ENCODE measurements around the gene ATP12A.

ATP12A gene

DNA sequence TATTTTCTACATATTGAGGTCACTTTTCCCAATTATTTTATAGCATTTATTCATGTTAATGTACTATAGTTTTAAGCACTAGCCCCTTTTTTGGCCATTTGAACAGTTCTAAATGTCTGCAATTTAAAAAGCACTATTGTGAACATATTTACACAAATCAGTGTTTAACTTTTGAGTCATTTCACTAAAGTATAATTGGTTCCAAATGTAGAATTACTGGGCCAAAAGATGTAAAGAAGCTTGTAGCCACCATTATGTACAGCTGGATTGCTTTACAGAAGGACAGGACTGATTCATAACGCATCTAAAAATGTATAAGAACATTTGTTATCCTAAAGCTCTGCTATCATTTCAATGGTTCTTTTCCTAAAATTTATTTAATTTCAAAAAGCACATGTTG, 16.6 kb upstream of the ATP12A start:
- no peak for FAIRE-seq

DNA sequence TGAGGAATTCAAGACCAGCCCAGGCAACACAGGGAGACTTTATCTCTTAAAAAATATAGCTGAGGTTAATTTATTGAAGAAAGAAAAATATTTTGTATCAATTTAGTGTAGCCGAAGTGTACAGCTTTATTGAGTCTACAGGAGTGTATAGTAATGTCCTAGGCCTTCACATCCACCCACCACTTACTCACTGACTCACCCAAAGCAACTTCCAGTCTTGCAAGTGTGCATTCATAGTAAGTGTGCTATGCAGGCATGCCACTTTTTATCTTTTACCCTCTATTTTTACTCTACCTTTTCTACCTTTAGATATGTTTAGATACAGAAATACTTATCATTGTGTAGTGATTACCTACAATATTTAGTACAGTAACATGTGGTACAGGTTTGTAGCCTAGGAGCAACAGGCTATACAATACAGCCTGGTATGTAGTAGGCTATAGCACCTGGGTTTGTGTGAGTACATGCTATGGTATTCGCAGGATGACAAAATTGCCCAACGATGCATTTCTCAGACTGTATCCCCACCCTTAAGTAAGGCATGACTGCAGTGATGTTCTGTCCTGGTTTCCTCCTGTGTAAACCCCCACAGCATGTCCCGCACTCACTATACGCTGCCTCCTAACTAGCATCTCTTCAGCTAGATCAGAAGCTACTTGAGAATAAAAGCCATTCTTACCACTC, 15.3 kb upstream of the ATP12A start:
- no peak for FAIRE-seq

DNA sequence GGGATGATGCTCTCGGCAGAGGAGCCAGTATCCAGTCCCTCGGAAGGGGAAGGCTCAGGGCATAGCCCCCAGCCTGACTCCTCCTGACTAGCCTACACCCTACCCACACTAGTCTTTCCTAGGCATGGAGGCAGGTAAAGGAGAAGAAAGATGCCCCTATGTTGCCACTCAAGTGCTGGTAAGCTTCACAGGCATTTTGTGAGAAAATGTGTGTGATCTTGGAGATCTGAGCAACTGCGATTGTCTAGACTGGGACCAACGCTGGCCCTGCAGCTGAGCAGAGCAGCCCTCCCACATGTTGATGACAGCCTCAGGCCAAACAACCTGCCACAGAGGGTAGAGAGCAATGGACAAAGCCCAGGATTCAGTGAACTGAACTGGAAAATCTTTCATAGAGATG, 11.7 kb upstream of the ATP12A start:
- no peak for FAIRE-seq

DNA sequence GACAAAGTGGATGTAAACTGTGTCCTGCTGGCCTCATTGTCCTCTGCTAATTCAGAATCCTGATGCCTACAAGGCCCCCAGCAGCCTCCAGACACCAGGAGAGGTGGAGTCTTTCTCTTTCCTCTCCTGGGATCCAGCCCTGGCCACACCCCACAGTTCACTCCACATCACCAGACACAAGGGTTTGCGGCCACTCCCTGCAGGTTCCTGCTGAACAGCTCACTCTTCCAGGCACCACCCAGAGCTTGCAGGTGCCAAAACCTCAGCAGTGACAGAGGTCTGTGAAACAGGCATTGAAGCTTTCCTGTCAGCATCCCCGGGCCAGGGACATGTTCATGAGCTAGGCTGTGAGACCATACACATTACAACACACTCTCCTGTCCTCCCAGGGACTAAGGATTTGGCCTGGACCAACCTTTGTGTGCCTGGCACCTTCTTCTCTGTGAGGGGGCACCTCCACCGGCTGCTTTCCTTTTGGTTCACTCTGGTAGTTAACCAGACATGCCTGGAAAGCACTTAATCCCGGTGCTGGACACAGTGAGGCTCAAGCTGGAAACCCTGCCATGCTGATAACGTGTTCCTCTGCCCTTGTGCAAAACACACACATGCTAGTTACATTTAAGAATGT, 11.1 kb upstream of the ATP12A start:
- no peak for FAIRE-seq

DNA sequence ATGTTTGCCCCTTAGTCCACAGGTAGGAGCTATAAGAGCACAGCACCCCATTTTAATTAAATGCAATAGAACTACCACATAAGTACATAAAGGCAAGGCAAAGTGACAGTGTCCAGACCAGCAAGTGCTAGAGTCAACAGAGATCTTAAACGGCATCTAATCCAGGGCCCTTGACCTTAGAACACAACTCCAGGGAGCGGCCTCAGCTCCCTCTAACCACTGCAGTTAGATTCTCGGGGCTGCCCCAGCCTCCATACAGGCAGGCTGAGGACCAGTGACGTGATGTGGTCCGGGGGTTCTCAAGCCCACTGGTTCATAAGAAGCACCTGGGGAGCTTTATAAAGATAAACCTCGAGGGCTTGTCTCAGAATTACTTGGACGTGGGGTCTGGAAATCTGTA, 10.0 kb upstream of the ATP12A start:
- no peak for FAIRE-seq

DNA sequence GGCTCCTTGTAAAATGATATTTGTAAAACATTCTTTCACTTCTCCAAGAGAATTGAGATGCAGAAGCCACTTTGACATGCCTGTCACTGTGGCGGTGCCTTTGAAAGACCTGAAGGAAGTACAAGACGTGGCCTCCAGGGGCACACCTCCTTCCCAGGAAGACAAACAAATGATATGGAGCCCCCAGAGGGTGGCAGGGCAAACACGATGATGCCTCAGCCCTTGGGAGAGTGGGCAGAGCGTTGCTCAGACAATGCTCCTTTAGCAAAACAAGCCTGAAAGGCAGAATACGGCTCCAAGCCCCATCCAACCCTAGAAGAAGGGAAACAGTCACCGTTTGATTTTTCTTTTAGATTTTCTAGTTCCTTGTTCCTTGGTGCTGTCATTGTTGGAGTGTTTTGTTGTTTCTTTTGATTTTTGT, 9.2 kb upstream of the ATP12A start:
- no peak for FAIRE-seq

DNA sequence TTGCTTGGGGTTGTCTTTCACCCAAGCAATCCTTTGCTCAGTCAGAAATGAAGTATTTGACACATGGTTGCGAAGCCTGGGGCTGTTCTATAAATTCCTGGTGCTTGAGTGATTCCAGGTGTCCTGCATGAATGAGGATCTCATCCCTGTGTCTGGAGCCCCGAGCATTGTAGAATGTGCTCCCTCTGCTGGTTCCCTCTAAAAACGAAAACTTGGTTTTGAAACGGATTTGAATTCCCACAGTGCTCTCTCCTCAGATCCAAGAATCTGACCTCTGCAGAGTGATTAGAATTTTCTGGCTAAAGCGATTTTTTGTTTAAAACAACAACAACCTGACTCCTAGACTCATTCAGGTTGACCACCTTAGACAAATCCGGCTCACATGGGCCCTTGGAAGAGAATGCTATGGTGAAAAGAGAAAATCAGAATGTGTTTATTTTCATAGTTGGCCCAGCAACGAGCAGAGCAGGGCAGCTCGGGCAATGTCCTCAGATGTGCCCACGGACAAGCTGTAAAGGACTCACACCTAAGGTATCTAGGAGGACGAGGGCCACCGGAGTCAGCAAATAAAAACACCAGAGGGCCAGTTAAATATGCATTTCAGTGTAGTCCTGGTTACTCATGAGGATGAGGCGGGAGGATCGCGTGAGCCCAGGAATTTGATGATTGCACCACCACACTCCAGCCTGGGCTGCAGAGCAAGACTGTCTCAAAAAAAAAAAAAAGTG, 8.7 kb upstream of the ATP12A start:
- FAIRE-seq: peak; percentile 71

DNA sequence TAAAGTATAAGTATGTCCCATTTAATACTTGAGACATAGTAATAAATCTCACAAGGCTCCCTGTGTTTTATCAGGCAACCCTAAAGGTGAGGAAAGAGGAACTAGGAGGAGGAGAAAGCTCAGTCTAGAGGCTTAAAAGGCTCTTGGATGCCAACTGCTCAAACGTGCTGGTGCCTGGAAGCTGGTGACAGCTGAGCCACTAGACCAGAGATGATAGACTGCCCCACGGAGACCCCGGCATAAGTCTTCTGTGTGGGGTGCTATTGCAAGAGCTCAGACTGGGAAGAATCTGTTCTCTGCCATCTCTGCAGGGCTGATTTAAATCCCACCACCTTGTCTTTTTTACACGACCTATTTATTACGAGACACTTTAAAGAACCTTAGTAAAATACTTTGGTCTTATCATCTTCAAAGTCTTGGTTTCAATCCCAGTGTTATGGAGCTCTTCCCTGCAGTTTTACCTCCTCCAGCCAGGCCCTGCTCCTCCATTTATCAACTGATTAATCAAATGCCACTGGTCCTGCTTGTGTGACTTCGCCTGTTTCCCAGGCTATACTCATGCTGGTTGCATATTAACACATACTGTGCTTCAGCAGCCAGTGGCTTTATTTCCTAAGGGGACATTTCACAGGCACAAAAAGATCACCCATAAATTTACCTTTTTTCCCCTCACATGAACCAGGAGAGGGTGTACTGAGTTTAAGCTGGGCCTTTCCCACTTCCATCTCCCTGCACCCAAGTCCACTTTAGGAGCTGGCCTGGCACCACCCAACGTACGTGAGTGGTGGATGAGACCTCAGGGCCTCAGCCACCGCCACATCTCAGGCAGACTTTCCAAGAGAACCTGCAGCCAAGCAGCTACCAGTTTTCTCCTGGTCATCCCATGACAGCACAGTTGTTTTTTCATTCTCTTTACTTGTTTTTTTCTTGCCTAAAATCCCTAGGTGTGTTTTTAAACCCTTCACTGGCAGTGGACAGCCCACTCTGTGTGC, 7.8 kb upstream of the ATP12A start:
- FAIRE-seq: no peak

DNA sequence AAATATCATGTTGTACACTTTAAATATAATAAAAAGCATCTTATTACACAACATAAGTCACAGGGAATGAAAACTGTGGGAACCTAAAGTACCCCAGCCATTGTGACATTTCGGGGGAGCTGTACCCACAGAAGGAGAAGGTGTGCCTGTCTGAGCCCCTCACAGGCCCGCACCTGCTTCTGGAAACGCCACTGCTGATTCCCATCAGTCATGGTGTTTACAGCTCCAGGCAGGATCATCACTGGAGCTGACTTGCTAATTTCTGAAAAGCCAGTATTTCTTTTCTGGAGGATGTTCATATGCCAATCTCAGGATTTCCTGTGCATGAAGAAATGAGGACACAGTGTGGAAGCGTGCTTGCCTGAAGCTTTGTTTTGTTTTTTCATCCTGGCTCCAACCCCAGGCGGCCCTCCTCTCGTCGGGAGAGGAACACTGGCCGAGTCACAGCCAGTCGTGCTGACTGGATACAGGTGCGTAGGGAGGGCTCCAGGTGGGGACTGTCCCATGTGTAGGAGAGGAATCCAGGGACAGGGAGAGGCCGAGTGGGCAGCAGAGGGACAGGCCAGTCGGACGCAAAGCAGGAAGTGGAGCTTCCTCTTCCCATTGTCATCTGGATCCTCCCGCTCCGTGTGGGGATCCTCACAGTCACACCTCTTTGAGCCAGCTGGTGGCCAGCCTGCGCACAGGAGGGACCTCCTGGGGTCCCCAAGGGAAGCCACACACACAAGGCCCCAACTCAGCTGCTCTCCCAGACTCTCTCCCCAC, 4.2 kb upstream of the ATP12A start:
- no peak for FAIRE-seq

DNA sequence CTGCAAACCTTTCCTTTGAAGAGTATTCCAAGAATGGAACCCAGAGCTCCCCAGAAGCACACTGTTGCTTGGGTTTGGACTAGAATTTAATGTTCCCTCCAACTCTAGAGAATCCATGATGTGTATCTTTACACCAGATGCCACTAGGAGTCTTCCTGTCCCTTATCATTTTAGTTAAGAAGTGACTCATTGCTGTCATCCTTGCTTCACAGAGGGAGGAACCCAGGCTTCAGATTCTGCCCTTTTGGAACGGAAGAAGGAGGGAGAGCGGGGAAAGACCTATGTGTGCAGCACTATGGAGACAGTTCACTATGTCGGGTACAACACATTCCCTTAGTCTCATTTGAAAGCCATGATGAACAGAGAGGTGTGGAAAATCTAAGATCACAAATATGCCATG, 2.1 kb upstream of the ATP12A start:
- no peak for FAIRE-seq

DNA sequence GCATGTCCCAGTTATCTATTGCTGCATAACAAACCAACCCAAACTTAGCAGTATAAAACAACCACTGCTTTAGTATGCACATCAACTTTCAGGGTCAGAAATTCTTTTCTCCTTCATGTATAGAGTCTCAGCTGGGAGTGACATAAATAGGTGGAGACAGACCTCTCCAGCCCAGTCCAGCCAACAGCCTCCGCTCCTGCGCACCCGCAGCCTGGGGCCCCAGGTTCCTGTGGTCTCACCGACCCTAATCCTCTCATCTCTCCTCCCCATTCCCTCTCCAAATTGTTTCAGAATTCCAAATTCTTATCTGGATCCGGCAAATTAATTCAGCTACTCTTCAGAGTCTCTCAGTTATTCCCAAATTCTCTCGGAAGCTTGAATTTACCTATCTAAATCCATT, 522 bp upstream of the ATP12A start:
- FAIRE-seq: no peak

DNA sequence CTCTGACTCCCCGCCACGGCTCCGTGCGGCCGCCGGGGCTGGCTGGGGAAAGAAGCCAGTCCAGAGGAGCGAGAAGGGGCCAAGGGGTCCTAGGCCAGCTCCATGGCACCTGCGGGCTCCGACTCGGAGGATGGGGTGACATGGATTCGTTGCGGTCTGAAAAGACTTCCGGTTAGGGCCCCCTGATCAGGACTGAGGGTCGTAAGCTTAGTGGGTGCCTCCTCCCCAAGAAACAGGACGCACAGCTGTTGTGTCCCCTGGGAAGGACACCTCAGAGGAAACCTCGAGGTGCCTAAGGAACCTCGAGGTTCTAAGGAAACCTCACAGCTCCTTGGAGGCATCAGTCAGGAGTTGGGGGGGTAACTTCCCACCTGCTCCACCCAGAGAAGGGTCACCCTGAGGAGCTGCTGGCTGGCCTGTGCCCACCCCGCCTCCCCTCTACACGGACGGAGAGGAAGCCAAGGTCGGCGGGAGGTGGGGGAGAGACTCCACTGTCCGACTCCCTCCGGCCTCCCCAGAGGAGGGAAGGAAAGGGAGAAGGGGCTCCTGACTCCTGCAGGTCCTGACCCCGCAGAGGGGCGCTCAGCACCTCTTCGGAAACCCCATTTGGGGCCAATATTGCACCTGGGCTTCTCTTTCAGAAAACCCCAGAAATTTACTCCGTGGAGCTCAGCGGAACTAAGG, 855 bp downstream of the ATP12A start:
- no peak for FAIRE-seq

DNA sequence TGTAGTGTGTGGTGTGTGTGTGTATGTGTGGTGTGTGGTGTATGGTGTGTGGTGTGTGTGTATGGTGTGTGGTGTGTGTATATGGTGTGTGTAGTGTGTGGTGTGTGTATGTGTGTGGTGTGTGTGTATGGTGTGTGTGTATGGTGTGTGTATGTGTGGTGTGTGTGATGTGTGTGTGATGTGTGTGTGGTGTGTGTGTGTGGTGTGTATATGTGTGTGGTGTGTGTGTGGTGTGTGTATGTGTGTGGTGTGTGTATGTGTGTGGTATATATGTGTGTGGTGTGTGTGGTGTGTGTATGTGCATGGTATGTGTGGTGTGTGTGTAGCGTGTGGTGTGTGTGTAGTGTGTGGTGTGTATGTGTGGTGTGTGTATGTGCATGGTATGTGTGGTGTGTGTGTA, 1.7 kb downstream of the ATP12A start:
- no peak for FAIRE-seq

DNA sequence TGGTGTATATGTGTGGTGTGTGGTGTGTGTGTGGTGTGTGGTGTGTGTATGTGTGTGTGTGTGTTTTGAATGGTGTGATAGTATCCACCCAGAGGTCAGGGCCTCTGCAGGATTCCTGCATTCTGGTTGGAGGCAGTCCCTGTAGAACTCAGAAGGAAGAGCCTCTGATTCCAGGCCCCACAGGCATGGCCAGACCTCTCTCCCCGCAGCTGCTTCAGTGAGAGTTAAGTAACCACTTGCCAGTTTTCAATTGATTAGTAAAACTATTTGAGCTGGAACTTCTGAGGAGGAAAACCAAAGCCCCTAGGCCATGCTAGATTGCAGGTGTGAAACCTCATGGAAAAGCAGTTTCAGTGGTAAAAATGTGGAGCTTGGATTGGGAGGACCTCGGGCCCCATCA, 2.1 kb downstream of the ATP12A start:
- no peak for FAIRE-seq

DNA sequence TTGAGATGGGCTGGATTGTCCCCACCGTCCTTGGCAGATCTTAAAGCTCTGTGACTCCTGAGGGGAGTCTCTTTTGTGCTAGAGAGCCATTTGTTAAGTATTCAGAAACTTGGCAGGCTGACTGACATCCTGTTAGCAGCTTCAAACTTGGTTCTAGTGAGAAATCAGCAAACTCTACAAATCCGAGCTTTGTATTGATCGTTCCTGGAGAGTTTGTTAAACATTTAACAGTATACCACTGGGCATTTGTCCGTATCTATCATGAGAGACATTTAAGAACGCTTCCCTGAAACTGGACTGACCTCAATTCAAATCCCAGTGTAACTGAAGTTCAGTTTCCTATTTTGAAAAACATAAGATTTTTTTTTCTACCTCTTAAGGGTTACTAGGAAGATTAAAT, 3.1 kb downstream of the ATP12A start:
- no peak for FAIRE-seq

DNA sequence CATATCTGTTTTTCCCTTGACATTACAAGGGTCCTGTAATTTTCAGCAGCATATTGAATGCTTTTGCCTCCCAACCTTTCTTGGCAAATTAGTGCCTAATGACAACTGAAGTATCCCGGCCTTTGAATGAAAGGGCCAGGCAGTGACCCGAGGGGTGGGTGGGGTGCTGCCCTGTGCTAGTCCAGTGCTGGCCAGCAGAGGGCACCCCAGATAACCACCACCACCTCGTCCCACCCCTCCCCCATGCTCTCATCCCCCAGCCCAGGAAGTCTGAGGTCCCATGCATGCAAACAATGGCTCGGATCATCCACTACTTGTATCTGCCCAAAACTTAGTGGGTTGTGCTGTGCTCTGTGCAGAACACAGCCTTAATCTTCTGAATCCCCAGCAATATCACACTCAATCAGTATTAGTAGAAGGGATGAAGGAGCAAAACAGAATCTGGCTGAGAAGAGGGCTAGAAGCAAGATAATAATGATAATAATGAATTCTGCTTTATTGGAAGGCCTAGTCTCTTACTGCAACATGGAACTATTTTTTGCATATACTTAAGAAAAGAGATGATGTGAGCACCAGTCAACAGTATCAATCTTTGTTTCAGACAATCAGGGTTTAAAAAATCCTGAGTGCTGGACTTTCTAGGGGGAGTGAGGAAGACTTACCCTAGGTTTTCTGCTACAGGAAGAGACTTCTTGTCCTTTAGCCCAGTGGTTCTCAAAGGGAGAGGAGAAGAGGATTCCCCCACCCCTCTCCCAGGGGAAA, 3.8 kb downstream of the ATP12A start:
- no peak for FAIRE-seq

DNA sequence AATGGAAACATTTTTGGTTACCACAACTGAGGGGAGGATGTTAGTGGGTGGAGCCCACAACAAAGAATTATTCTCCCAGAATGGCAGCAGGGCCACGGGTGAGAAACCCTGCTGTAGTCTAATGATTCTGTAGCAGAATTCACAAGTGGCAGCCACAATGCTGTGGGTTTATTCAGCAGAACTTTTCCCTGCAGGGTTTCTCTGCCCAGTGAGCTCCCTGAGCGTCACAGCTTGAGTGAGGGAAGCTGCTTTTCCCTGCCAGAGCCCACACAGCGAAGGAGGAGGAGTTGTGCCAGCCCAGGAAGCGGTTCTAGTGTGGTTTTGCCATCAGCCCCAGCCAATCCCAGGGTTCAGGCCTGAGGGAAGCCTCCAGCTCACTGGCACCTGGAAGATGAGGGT, 4.4 kb downstream of the ATP12A start:
- FAIRE-seq: no peak

DNA sequence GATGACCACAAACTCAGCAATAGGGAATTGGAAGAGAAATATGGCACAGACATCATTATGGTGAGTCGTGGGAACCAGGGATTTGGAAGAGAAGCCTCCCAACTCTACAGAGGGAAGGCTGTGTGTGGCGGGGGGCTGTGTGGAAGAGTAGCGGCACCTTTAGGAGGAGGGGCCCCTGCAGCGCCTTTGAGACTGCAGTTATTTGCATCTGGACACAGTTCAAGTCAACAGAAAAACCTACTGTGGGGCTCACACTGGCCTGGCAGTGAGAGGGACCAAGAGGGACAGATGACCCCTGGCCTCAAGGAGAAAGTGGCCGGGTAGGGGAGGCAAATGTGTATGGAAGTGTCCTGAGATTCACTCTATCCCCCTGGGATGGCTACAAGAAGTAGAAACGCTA, 5.1 kb downstream of the ATP12A start:
- FAIRE-seq: no peak

DNA sequence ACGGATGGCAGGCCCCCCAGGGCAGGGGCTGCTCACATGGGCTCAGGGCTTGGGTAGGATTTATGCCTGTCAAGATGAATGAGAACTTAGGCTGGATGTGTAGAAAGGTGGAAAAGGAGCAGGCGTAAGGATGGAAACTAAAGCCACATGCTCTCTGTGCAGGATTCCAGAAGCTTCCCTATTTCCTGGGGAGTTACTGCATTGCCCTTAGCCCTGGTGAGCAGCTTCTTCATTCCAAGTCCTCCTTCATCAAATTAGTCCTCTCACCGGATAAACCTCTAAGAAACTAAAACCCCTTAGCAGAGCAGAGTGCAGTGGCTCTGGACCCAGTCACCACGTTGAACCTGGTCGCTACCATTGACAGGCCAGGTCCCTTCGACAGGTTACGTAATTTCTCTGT, 7.4 kb downstream of the ATP12A start:
- FAIRE-seq: no peak

DNA sequence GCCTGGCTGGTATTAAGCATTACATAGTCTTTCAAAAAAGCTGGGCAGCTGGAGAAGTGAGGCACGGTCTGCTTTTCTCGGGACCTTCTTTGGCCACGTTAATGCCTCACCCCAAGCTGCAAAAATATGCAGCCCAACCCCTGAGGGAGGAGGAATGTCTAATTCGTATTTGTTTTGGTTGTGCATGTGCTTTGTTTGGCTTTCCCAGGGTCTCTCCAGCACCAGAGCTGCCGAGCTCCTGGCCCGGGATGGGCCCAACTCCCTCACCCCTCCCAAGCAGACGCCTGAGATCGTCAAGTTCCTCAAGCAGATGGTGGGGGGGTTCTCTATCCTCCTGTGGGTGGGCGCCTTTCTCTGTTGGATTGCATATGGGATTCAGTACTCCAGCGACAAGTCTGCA, 7.9 kb downstream of the ATP12A start:
- FAIRE-seq: no peak

DNA sequence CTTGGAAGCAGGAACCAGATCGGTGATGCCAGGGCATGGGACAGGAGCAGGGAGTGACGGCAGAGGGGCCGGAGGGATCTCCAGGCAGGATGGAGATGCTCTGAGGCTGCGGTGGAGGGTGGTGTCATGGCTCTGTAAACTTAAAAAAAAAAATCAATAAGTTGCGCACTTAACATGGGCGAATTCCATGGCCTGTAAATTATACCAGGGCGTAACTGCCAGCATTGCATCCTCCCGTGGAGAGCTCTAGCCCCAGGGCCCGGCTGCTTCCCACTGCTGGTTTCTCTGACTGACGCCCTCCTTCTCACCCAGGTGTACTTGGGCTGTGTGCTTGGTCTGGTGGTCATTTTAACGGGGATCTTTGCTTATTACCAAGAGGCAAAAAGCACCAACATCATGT, 8.7 kb downstream of the ATP12A start:
- no peak for FAIRE-seq

Data from TTC549 (cell line).